ENCODE results near the gene CS. TPM values are rescaled to one million over a fixed set of nuclear protein-coding genes. Genes with fewer than 3 reads are reported as not detected.

The CS gene
- total and polyA plus RNA-seq, 3 donors from 2014 or later, result 63.8 to 70.2 (median 67.8) TPM

- 88 to 89% methylated on average over 8 of the region's 8 CpGs for WGBS, 2 donors
- H3K36me3 ChIP-seq (ENCODE audit: low read depth, missing control alignments), result no peaks in the 10 kb centered on the region
- H3K4me1 ChIP-seq, result peaks cover 14% of the 10 kb centered on the region
- no peaks in the 10 kb centered on the region for H3K9me3 ChIP-seq
- DNase-seq, result no peak
- no peak overlapping the region for H3K27ac ChIP-seq
- no peak overlapping the region for H3K4me3 ChIP-seq
- no peaks in the 10 kb centered on the region for H3K27me3 ChIP-seq
- intact Hi-C loops (cut with DNase I; ENCODE audit: low total_unique reads), result no loop called here
- TF ChIP-seq CTCF (IDR thresholded peaks at IDR 0.05) (no peak), POLR2A (IDR thresholded peaks at IDR 0.05) (no peak)
Measured at GRCh38 chr12:56260380-56260779, 39.8 kb downstream of the CS start.

- 4% methylated on average over 9 of the region's 9 CpGs for WGBS, 2 donors
- peak overlapping the region; percentile 87 to 93 for H3K4me3 ChIP-seq
- DNase-seq, result no peak
- H3K27me3 ChIP-seq, result no peaks in the 10 kb centered on the region
- no peak for TF ChIP-seq CTCF (IDR thresholded peaks at IDR 0.05)
- no peak for TF ChIP-seq POLR2A (IDR thresholded peaks at IDR 0.05)
- intact Hi-C loops (cut with DNase I; ENCODE audit: low total_unique reads), result no loop called here
- H3K36me3 ChIP-seq (ENCODE audit: low read depth, missing control alignments), result no peaks in the 10 kb centered on the region
- H3K27ac ChIP-seq, result peak overlapping the region; percentile 73 to 92
- no peaks in the 10 kb centered on the region for H3K9me3 ChIP-seq
- H3K4me1 ChIP-seq, result peaks cover 14% of the 10 kb centered on the region
Measured at GRCh38 chr12:56258820-56259183, 41.3 kb downstream of the CS start.

- H3K4me1 ChIP-seq, result peaks cover 14% of the 10 kb centered on the region
- peak; percentile 78 for DNase-seq
- H3K27ac ChIP-seq, result peak within 1 kb of the TSS; percentile 81 to 92
- 0 to 1% methylated on average over 9 to 73 of the region's 78 CpGs for WGBS, 2 donors
- no peaks in the 10 kb centered on the region for H3K9me3 ChIP-seq
- H3K36me3 ChIP-seq (ENCODE audit: low read depth, missing control alignments), result no peaks in the 10 kb centered on the region
- TF ChIP-seq CTCF (IDR thresholded peaks at IDR 0.05), result peak; percentile 60 to 79 (median 68)
- TF ChIP-seq POLR2A (IDR thresholded peaks at IDR 0.05), result no peak
- intact Hi-C loops (cut with DNase I; ENCODE audit: low total_unique reads), result no loop called here
- no peaks in the 10 kb centered on the region for H3K27me3 ChIP-seq
- H3K4me3 ChIP-seq, result peak within 1 kb of the TSS; percentile 87 to 93
Measured at GRCh38 chr12:56258068-56258819, 41.9 kb downstream of the CS start, which contains the start of gene ANKRD52. Gene ANKRD52, minus strand, starts transcription at chr12:56258384. Its CDS starts 115 bp downstream, at chr12:56258269.

GRCh38 chr12:56257491-56258067 is 42.6 kb downstream of the CS start:
- 0% methylated on average over 6 to 27 of the region's 27 CpGs for WGBS, 2 donors

More at GRCh38 chr12:56257491-56258067, 42.6 kb downstream of the CS start:
- no peaks in the 10 kb centered on the region for H3K36me3 ChIP-seq (ENCODE audit: low read depth, missing control alignments)
- H3K4me3 ChIP-seq, result peak overlapping the region; percentile 87 to 93
- DNase-seq, result peak; percentile 37
- no peaks in the 10 kb centered on the region for H3K9me3 ChIP-seq
- no peaks in the 10 kb centered on the region for H3K27me3 ChIP-seq
- H3K4me1 ChIP-seq, result peaks cover 14% of the 10 kb centered on the region
- intact Hi-C loops (cut with DNase I; ENCODE audit: low total_unique reads), result no loop called here
- TF ChIP-seq POLR2A (IDR thresholded peaks at IDR 0.05) (no peak), CTCF (IDR thresholded peaks at IDR 0.05) (no peak)
- H3K27ac ChIP-seq, result peak overlapping the region; percentile 81 to 92

All from testis (tissue), 3 donors.